SK-N-SH (cell line): ENCODE measurements around the gene RBBP8NL. TPM values are rescaled to one million over a fixed set of nuclear protein-coding genes. Genes with fewer than 3 reads are reported as not detected.

Experiments used
- CTCF ChIA-PET: fragments of 300-600, 350-600 bp; formaldehyde crosslinking; extraction: SDS; loops from one replicate; lab custom pipeline; 2021; lab: Yijun Ruan, JAX
- POLR2A ChIA-PET: fragments of 350-600 bp; sonication (Branson Sonifier 250); formaldehyde crosslinking; extraction: SDS; loops from one replicate; lab custom pipeline; 2020; ENCODE audit warnings: antibody characterized with exemption, inconsistent platforms; lab: Yijun Ruan, JAX
- DNase-seq: peaks from one replicate; pipeline ENCODE4 v3.0.0; 2012
- H2AFZ ChIP-seq: fragments of 200-600 bp; sonication (generic); 2 replicates; pipeline ENCODE4 v1.8.1; 2016; ENCODE audit warnings: antibody characterized with exemption, mild to moderate bottlenecking, low read depth
- H3F3A ChIP-seq: fragments of 200-600 bp; sonication (generic); replicated peaks from 2 replicates; pipeline ENCODE3; 2016; ENCODE audit warnings: antibody characterized with exemption, mild to moderate bottlenecking; ENCODE audit not compliant: insufficient read depth
- H3K27ac ChIP-seq, 2 experiments: fragments of 200-500 bp in 1 of 2; fragments of 200-600 bp in 1 of 2; sonication (Bioruptor generic) in 1 of 2; sonication (generic), shearing (Covaris generic) in 1 of 2; 2 replicates each; pipeline versions ENCODE4 v1.5.1 to v1.6.1; 2014 to 2016; ENCODE audit warnings: low read depth in 2 of 2, inconsistent platforms in 1 of 2, low read length in 1 of 2, mild to moderate bottlenecking in 1 of 2, mixed read lengths in 1 of 2
- H3K27me3 ChIP-seq: fragments of 200-600 bp; sonication (generic), shearing (Covaris generic); 2 replicates; pipeline ENCODE4 v1.6.1; 2016; ENCODE audit warnings: mixed run types; ENCODE audit not compliant: insufficient read depth
- H3K36me3 ChIP-seq, 2 experiments: fragments of 200-500 bp in 1 of 2; fragments of 200-600 bp in 1 of 2; sonication (Bioruptor generic) in 1 of 2; sonication (generic) in 1 of 2; replicated peaks in 1 of 2; 2 replicates each; pipeline versions ENCODE3 to v1.5.1; 2014 to 2016; ENCODE audit warnings: low read length in 1 of 2, mild to moderate bottlenecking in 1 of 2; ENCODE audit not compliant: insufficient read depth in 2 of 2, control insufficient read depth in 1 of 2
- H3K4me1 ChIP-seq, 2 experiments: fragments of 200-500 bp in 1 of 2; fragments of 200-600 bp in 1 of 2; sonication (Bioruptor generic) in 1 of 2; sonication (generic), shearing (Covaris generic) in 1 of 2; 2 replicates each; pipeline versions ENCODE4 v1.5.1 to v1.6.1; 2014 to 2016; ENCODE audit warnings: low read depth in 1 of 2, low read length in 1 of 2, mixed run types in 1 of 2; ENCODE audit not compliant: insufficient read depth in 2 of 2, control insufficient read depth in 1 of 2
- H3K4me2 ChIP-seq: fragments of 200-600 bp; sonication (generic), shearing (Covaris generic); 2 replicates; pipeline ENCODE4 v1.6.1; 2017; ENCODE audit warnings: mixed run types
- H3K4me3 ChIP-seq, 2 experiments: fragments of 200-500 bp in 1 of 2; fragments of 200-600 bp in 1 of 2; sonication (Bioruptor generic) in 1 of 2; sonication (generic), shearing (Covaris generic) in 1 of 2; 2 replicates each; pipeline versions ENCODE4 v1.5.1 to v1.8.1; 2014 to 2016; ENCODE audit warnings: low read depth in 2 of 2, inconsistent platforms in 1 of 2, low read length in 1 of 2, mild to moderate bottlenecking in 1 of 2, mixed read lengths in 1 of 2, moderate library complexity in 1 of 2
- H3K79me2 ChIP-seq: fragments of 200-600 bp; sonication (generic); 2 replicates; pipeline ENCODE4 v1.8.1; 2017; ENCODE audit warnings: mild to moderate bottlenecking; ENCODE audit not compliant: insufficient read depth
- H3K9ac ChIP-seq: fragments of 200-600 bp; sonication (generic); 2 replicates; pipeline ENCODE4 v1.6.1; 2017; ENCODE audit warnings: mixed run types
- H3K9me2 ChIP-seq: fragments of 200-600 bp; sonication (generic); 2 replicates; pipeline ENCODE4 v1.6.1; 2017; ENCODE audit warnings: mixed run types
- H3K9me3 ChIP-seq: fragments of 200-600 bp; sonication (generic); 2 replicates; pipeline ENCODE4 v1.6.1; 2017; ENCODE audit warnings: mixed run types, mild to moderate bottlenecking, moderate library complexity
- H4K20me1 ChIP-seq: fragments of 200-600 bp; sonication (generic); 2 replicates; pipeline ENCODE4 v1.6.1; 2017; ENCODE audit warnings: mild to moderate bottlenecking, mixed run types; ENCODE audit not compliant: insufficient read depth
- ELF1 ChIP-seq: IDR thresholded peaks from 2 replicates; pipeline ENCODE4 v1.4.0; 2012
- EZH2phosphoT487 ChIP-seq: fragments of 200-600 bp; sonication (generic); IDR thresholded peaks from 2 replicates; pipeline ENCODE4 v1.6.1; 2017; ENCODE audit warnings: low read depth, mixed run types, mild to moderate bottlenecking, antibody characterized with exemption, moderate library complexity, borderline replicate concordance
- FOXM1 ChIP-seq: IDR thresholded peaks from 2 replicates; pipeline ENCODE4 v1.4.0; 2012; ENCODE audit warnings: low read depth, mild to moderate bottlenecking
- GABPA ChIP-seq: IDR thresholded peaks from 2 replicates; pipeline ENCODE4 v1.4.0; 2012; ENCODE audit warnings: low read depth, mild to moderate bottlenecking
- JUND ChIP-seq: IDR thresholded peaks from 2 replicates; pipeline ENCODE4 v1.4.0; 2012
- RAD21 ChIP-seq: IDR thresholded peaks from 2 replicates; pipeline ENCODE4 v1.6.1; 2012; ENCODE audit warnings: mild to moderate bottlenecking, low read length
- RCOR1 ChIP-seq: fragments of 150-350 bp; IDR thresholded peaks from 2 replicates; pipeline ENCODE4 v1.6.1; 2017; ENCODE audit warnings: antibody characterized with exemption, low read length
- RFX5 ChIP-seq: IDR thresholded peaks from 2 replicates; pipeline ENCODE4 v1.6.1; 2012; ENCODE audit warnings: mild to moderate bottlenecking, improper control_type of control experiment, low read length
- RXRA ChIP-seq: IDR thresholded peaks from 2 replicates; pipeline ENCODE4 v1.4.0; 2012; ENCODE audit warnings: low read depth, mild to moderate bottlenecking, borderline replicate concordance
- TCF12 ChIP-seq: IDR thresholded peaks from 2 replicates; pipeline ENCODE4 v1.4.0; 2012
- WGBS: methylation state at CpG from one replicate; pipeline ENCODE4 v1.1.6; 2017; ENCODE audit warnings: low lambda C conversion rate; 5-methylcytosine and 5-hydroxymethylcytosine counted together
- polyA plus RNA-seq, 3 experiments: library from polyadenylated mRNA; depleted of rRNA; stranded (reverse); fragments of >200 nt; gene quantifications; 2 replicates each; pipeline ENCODE4 v1.2.3, GENCODE V29; 2012
- TF ChIP-seq, protein P1 (sequence below): IDR thresholded peaks from 2 replicates; pipeline ENCODE4 v1.4.0; 2012; ENCODE audit warnings: low read depth, borderline replicate concordance

Gene RBBP8NL
- polyA plus RNA-seq, 1 of the 3 experiments (the other 2 are of a cell fraction) = not detected

DNA sequence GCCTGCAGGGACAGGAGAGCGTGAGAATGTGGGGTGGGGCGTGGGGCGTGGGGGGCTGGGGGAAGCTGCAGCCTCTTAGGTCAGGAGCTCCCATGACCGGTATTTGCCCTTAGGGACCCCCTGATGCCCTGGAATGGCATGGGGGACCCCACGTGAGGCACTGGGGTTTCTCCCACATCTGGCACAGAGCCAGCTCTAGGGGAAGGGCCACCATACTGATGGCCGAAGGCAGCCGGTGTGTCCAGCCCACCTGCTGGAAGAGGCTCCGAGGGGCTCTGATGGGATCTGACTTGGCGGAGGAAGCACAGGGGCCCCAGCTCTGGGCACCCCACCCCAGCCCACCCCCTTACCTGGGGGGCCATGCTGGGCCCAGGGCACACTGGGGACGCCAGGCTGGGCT lies 37.7 kb upstream of the RBBP8NL start:
- ChIA-PET POLR2A (no interaction called here), CTCF (interaction anchor here (1.2 to 1.5 kb wide), 2 partner anchors 54 to 152 kb away, joined by 3 to 4 read pairs; no protein-coding TSS in a partner anchor)
- H4K20me1 ChIP-seq = no peaks in the 10 kb centered on the region
- no peak overlapping the region for H3K4me3 ChIP-seq
- no peaks in the 10 kb centered on the region for H3K79me2 ChIP-seq
- H3F3A ChIP-seq = no peaks in the 10 kb centered on the region
- no peak overlapping the region for H3K4me2 ChIP-seq
- no peak overlapping the region for H2AFZ ChIP-seq
- H3K9me3 ChIP-seq = no peaks in the 10 kb centered on the region
- H3K9ac ChIP-seq = no peak overlapping the region
- TF ChIP-seq EZH2phosphoT487 (no peak), FOXM1 (no peak), RAD21 (no peak), RXRA (no peak), ELF1 (no peak), GABPA (no peak), RFX5 (no peak), TCF12 (no peak), JUND (no peak)
- TF ChIP-seq, protein P1, sequence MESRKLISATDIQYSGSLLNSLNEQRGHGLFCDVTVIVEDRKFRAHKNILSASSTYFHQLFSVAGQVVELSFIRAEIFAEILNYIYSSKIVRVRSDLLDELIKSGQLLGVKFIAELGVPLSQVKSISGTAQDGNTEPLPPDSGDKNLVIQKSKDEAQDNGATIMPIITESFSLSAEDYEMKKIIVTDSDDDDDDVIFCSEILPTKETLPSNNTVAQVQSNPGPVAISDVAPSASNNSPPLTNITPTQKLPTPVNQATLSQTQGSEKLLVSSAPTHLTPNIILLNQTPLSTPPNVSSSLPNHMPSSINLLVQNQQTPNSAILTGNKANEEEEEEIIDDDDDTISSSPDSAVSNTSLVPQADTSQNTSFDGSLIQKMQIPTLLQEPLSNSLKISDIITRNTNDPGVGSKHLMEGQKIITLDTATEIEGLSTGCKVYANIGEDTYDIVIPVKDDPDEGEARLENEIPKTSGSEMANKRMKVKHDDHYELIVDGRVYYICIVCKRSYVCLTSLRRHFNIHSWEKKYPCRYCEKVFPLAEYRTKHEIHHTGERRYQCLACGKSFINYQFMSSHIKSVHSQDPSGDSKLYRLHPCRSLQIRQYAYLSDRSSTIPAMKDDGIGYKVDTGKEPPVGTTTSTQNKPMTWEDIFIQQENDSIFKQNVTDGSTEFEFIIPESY = no peak
- no peaks in the 10 kb centered on the region for H3K36me3 ChIP-seq
- H3K9me2 ChIP-seq = no peaks in the 10 kb centered on the region
- no peaks in the 10 kb centered on the region for H3K27me3 ChIP-seq
- 34% methylated on average over 2 of the region's 10 CpGs for WGBS
- no peak for DNase-seq
- H3K4me1 ChIP-seq = no peaks in the 10 kb centered on the region; a peak in 1 of 4 replicates
- H3K27ac ChIP-seq = no peak overlapping the region

DNA sequence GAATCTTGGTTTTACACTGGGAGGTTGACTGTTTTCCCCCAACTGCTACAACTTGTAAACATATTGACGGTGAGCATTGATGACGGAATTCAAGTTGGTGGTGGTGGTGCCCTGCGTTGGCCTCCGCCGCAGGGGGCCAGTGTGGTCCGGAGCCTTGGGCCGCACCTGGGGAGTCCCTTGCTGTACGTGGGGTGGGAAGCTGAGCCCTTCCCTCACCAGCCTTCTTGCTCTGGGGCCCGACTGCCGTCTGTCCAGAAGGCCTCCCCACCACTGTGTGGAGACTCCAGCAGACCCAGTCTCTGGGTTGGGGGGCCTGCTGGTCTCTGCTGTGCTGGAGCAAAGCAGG lies 37.1 kb upstream of the RBBP8NL start:
- no peak overlapping the region for H3K27ac ChIP-seq
- H3K4me3 ChIP-seq = no peak overlapping the region
- H3K4me2 ChIP-seq = no peak overlapping the region
- H3K36me3 ChIP-seq = no peaks in the 10 kb centered on the region
- 76% methylated on average over 8 of the region's 10 CpGs for WGBS
- TF ChIP-seq RAD21 (no peak), GABPA (no peak), RXRA (no peak), RCOR1 (no peak)
- no peak overlapping the region for H2AFZ ChIP-seq
- H3K79me2 ChIP-seq = no peaks in the 10 kb centered on the region
- ChIA-PET CTCF (interaction anchor here (1.2 to 1.5 kb wide), 2 partner anchors 54 to 152 kb away, joined by 3 to 4 read pairs; no protein-coding TSS in a partner anchor), POLR2A (no interaction called here)
- no peaks in the 10 kb centered on the region for H3F3A ChIP-seq
- DNase-seq = no peak
- no peak overlapping the region for H3K9ac ChIP-seq
- H4K20me1 ChIP-seq = no peaks in the 10 kb centered on the region
- H3K27me3 ChIP-seq = no peaks in the 10 kb centered on the region
- H3K9me3 ChIP-seq = no peaks in the 10 kb centered on the region
- no peaks in the 10 kb centered on the region for H3K9me2 ChIP-seq
- H3K4me1 ChIP-seq = no peaks in the 10 kb centered on the region; a peak in 1 of 4 replicates
